B cell (primary cell): ENCODE data around the gene PLEKHN1. TPM values are rescaled to one million over a fixed set of nuclear protein-coding genes. Genes with fewer than 3 reads are reported as not detected.

Source experiments
- ATAC-seq: fragments of 200-7000 bp; cut with Tn5 transposase; one replicate; pipeline ENCODE4 v1.10.0; 2021; ENCODE audit warnings: low read depth, mild to moderate bottlenecking, moderate number of reproducible peaks, moderate library complexity
- CTCF ChIA-PET: fragments of 350-600 bp; sonication (Branson Sonifier 250); formaldehyde crosslinking; loops from one replicate; lab custom pipeline; 2021; ENCODE audit warnings: antibody characterized with exemption, inconsistent platforms; lab: Charles Lee
- POLR2A ChIA-PET: fragments of 350-600 bp; sonication (Branson Sonifier 250); formaldehyde crosslinking; loops from one replicate; lab custom pipeline; 2021; ENCODE audit warnings: antibody characterized with exemption; lab: Charles Lee
- DNase-seq: peaks from one replicate; pipeline ENCODE4 v3.0.0; 2013
- H2AFZ ChIP-seq: 2 replicates; pipeline ENCODE4 v1.6.1; 2012; ENCODE audit warnings: mild to moderate bottlenecking, low read depth, low read length; ENCODE audit not compliant: insufficient read depth, poor library complexity, severe bottlenecking
- H3K27ac ChIP-seq, 2 donors: 1 replicate in 1 of 2; 2 replicates in 1 of 2; pipeline ENCODE4 v1.5.1; 2012 to 2013; ENCODE audit warnings: low read length in 2 of 2, mild to moderate bottlenecking in 2 of 2, moderate library complexity in 1 of 2
- H3K27me3 ChIP-seq, 4 experiments: fragments of 200-600 bp in 1 of 4; sonication (generic) in 1 of 4; replicated peaks in 1 of 4; 1 replicate in 2 of 4; 2 replicates in 2 of 4; pipeline versions ENCODE4 v1.6.1 to v1.7.0; 2013 to 2016; ENCODE audit warnings: low read length in 3 of 4, mild to moderate bottlenecking in 2 of 4, mixed read lengths in 1 of 4, moderate library complexity in 1 of 4; ENCODE audit not compliant: insufficient read depth in 4 of 4, control insufficient read depth in 3 of 4; ENCODE audit errors: control extremely low read depth in 1 of 4
- H3K36me3 ChIP-seq, 2 experiments: replicated peaks in 1 of 2; 1 replicate in 1 of 2; 2 replicates in 1 of 2; pipeline versions ENCODE4 v1.6.1 to v1.7.1; 2013; ENCODE audit warnings: low read length in 1 of 2; ENCODE audit not compliant: insufficient read depth in 2 of 2, control insufficient read depth in 1 of 2; ENCODE audit errors: control extremely low read depth in 1 of 2, extremely low read depth in 1 of 2
- H3K4me1 ChIP-seq, 2 donors: fragments of 200-600 bp in 1 of 2; sonication (generic) in 1 of 2; 1 replicate in 1 of 2; 2 replicates in 1 of 2; pipeline versions ENCODE4 v1.5.1 to v1.6.1; 2013 to 2017; ENCODE audit warnings: low read length in 2 of 2; ENCODE audit not compliant: control insufficient read depth in 2 of 2, insufficient read depth in 2 of 2
- H3K4me2 ChIP-seq: replicated peaks from 2 replicates; pipeline ENCODE3; 2012; ENCODE audit warnings: mild to moderate bottlenecking, low read depth, low read length; ENCODE audit not compliant: poor library complexity, severe bottlenecking
- H3K4me3 ChIP-seq, 5 experiments: fragments of 200-600 bp in 1 of 5; sonication (generic) in 1 of 5; 1 replicate in 3 of 5; 2 replicates in 2 of 5; pipeline versions ENCODE4 v1.5.1 to v1.7.0; 2011 to 2016; ENCODE audit warnings: low read length in 4 of 5, mild to moderate bottlenecking in 4 of 5, low read depth in 2 of 5, control low read depth in 1 of 5, moderate library complexity in 1 of 5; ENCODE audit not compliant: insufficient read depth in 1 of 5; ENCODE audit errors: control extremely low read depth in 1 of 5, extremely low read depth in 1 of 5
- H3K79me2 ChIP-seq: fragments of 200-600 bp; sonication (generic); one replicate; pipeline ENCODE4 v1.6.0; 2016; ENCODE audit warnings: low read length; ENCODE audit not compliant: control insufficient read depth, insufficient read depth
- H3K9ac ChIP-seq: fragments of 200-600 bp; sonication (generic); 2 replicates; pipeline ENCODE4 v1.6.1; 2017; ENCODE audit warnings: mild to moderate bottlenecking, low read length, moderate library complexity
- H3K9me3 ChIP-seq, 3 donors: one replicate each; pipeline versions ENCODE4 v1.6.1 to v1.7.1; 2013; ENCODE audit warnings: low read length in 2 of 3; ENCODE audit not compliant: control insufficient read depth in 2 of 3, insufficient read depth in 1 of 3; ENCODE audit errors: control extremely low read depth in 1 of 3
- H4K20me1 ChIP-seq: 2 replicates; pipeline ENCODE4 v1.6.0; 2012; ENCODE audit warnings: mild to moderate bottlenecking, low read length; ENCODE audit not compliant: insufficient read depth, control insufficient read depth, poor library complexity, severe bottlenecking
- H3K27ac Mint-ChIP-seq: one replicate; pipeline ENCODE4 v1.8.0; 2021; ENCODE audit warnings: mixed read lengths
- H3K27me3 Mint-ChIP-seq: one replicate; pipeline ENCODE4 v1.8.0; 2021; ENCODE audit warnings: mixed read lengths
- H3K4me1 Mint-ChIP-seq: one replicate; pipeline ENCODE4 v1.8.0; 2021; ENCODE audit warnings: mixed read lengths
- H3K4me3 Mint-ChIP-seq: one replicate; pipeline ENCODE4 v1.8.0; 2021; ENCODE audit warnings: mixed read lengths
- H3K9me3 Mint-ChIP-seq: one replicate; pipeline ENCODE4 v1.8.0; 2022; ENCODE audit warnings: mixed read lengths; ENCODE audit not compliant: insufficient read depth
- EZH2 ChIP-seq: IDR thresholded peaks from 2 replicates; pipeline ENCODE4 v1.6.1; 2012; ENCODE audit warnings: borderline replicate concordance, low read depth, mild to moderate bottlenecking, moderate library complexity, low read length; ENCODE audit not compliant: insufficient read depth, poor library complexity, severe bottlenecking
- WGBS: methylation state at CpG from one replicate; pipeline ENCODE4 v1.1.5; 2013; ENCODE audit warnings: missing lambda C conversion rate; ENCODE audit not compliant: insufficient coverage; 5-methylcytosine and 5-hydroxymethylcytosine counted together
- intact Hi-C: fragments of 100-400 bp; cut with micrococcal nuclease; formaldehyde crosslinking; loops from one replicate; pipeline ENCODE4 v1.10.0; 2022
- polyA plus RNA-seq: library from polyadenylated mRNA; depleted of rRNA; stranded (reverse); fragments of >200 nt; gene quantifications from 2 replicates; pipeline ENCODE4 v1.2.3, GENCODE V29; 2012
- total RNA-seq, 2 donors: library from RNA; stranded (reverse); fragments of 120-200 nt in 1 of 2; gene quantifications; 1 replicate in 1 of 2; 2 replicates in 1 of 2; pipeline versions ENCODE4 v1.2.3 to v1.2.4, GENCODE V29; 2013 to 2022
- TF ChIP-seq, protein P1 (sequence below): fragments of 200-600 bp; IDR thresholded peaks from one replicate; pipeline ENCODE4 v1.8.0; 2022; ENCODE audit warnings: antibody characterized with exemption, mild to moderate bottlenecking

PLEKHN1 gene
- total and polyA plus RNA-seq, 2 donors (not counting 1 experiment from before 2014, with no cell fraction given), result 0.36 to 1.1 TPM

DNA sequence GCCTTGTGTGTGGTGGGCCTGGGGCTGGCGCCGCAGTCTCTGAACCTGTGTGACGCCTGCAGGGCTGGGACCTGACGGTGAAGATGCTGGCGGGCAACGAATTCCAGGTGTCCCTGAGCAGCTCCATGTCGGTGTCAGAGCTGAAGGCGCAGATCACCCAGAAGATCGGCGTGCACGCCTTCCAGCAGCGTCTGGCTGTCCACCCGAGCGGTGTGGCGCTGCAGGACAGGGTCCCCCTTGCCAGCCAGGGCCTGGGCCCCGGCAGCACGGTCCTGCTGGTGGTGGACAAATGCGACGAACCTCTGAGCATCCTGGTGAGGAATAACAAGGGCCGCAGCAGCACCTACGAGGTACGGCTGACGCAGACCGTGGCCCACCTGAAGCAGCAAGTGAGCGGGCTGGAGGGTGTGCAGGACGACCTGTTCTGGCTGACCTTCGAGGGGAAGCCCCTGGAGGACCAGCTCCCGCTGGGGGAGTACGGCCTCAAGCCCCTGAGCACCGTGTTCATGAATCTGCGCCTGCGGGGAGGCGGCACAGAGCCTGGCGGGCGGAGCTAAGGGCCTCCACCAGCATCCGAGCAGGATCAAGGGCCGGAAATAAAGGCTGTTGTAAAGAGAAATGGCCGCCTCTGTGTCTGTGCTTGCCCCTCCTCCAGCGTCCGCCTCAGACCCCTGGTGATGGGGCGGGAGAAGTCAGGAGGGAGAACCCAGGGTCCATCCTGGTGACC, 47.8 kb downstream of the PLEKHN1 start:
- peaks cover 26% of the 10 kb centered on the region for H3K4me1 Mint-ChIP-seq
- ChIA-PET CTCF (interaction anchor here (0.6 to 2.0 kb wide), 9 partner anchors 9 to 278 kb away, joined by 3 to 13 read pairs (median 4); no protein-coding TSS in a partner anchor), POLR2A (interaction anchor here (1.1 to 1.5 kb wide), 2 partner anchors 50 to 259 kb away, joined by 4 read pairs; partner anchors contain the start of gene UBE2J2)
- peak overlapping the region; percentile 19 to 79 (median 72) for H3K4me3 ChIP-seq
- H3K9me3 ChIP-seq, result peaks cover 0 to 8% (median 0%) of the 10 kb centered on the region in 3 donors
- TF ChIP-seq, protein P1, sequence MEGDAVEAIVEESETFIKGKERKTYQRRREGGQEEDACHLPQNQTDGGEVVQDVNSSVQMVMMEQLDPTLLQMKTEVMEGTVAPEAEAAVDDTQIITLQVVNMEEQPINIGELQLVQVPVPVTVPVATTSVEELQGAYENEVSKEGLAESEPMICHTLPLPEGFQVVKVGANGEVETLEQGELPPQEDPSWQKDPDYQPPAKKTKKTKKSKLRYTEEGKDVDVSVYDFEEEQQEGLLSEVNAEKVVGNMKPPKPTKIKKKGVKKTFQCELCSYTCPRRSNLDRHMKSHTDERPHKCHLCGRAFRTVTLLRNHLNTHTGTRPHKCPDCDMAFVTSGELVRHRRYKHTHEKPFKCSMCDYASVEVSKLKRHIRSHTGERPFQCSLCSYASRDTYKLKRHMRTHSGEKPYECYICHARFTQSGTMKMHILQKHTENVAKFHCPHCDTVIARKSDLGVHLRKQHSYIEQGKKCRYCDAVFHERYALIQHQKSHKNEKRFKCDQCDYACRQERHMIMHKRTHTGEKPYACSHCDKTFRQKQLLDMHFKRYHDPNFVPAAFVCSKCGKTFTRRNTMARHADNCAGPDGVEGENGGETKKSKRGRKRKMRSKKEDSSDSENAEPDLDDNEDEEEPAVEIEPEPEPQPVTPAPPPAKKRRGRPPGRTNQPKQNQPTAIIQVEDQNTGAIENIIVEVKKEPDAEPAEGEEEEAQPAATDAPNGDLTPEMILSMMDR, result no peak
- TF ChIP-seq EZH2, result no peak
- H3K27me3 Mint-ChIP-seq, result peaks cover 4% of the 10 kb centered on the region
- H3K27me3 ChIP-seq, result no peaks in the 10 kb centered on the region
- DNase-seq (no peak), ATAC-seq (no peak)
- peak overlapping the region; percentile 95 for H3K4me3 Mint-ChIP-seq
- peak overlapping the region; percentile 91 for H2AFZ ChIP-seq
- H3K36me3 ChIP-seq, result no peaks in the 10 kb centered on the region
- peaks cover 18 to 27% of the 10 kb centered on the region in 2 donors for H3K4me1 ChIP-seq
- WGBS, result 81% methylated on average over 37 of the region's 41 CpGs
- H3K27ac Mint-ChIP-seq, result peak overlapping the region; percentile 98
- peak overlapping the region; percentile 96 for H3K4me2 ChIP-seq
- H3K9ac ChIP-seq, result peak overlapping the region; percentile 79
- intact Hi-C loops, result loop anchor here (2.0 to 10.0 kb wide), 3 partner anchors 51 to 293 kb away; partner anchors contain the start of genes ACAP3, C1orf159 and PUSL1
- H3K79me2 ChIP-seq, result peaks cover 20% of the 10 kb centered on the region
- H3K9me3 Mint-ChIP-seq, result no peaks in the 10 kb centered on the region
- H3K27ac ChIP-seq, result peak overlapping the region; percentile 88 to 93
- no peaks in the 10 kb centered on the region for H4K20me1 ChIP-seq
